Keratinocyte (primary cell): ENCODE data around the gene UNC93A. TPM values are rescaled to one million over a fixed set of nuclear protein-coding genes. Genes with fewer than 3 reads are reported as not detected.

Experiments used
- DNase-seq: peaks from one replicate; pipeline ENCODE4 v3.0.0-alpha.2; 2011; ENCODE audit warnings: low read depth, missing footprints, low spot score
- FAIRE-seq: peaks from 2 replicates; lab custom pipeline; 2011; peaks lifted over from hg19 to GRCh38; lab: Jason Lieb, UNC
- H2AFZ ChIP-seq: 2 replicates; pipeline ENCODE4 v1.6.0; 2012; ENCODE audit warnings: low read length, control low read depth, inconsistent platforms; ENCODE audit not compliant: control insufficient read depth
- H3K27ac ChIP-seq: 2 replicates; pipeline ENCODE4 v1.5.1; 2011; ENCODE audit warnings: low read length; ENCODE audit not compliant: control insufficient read depth, insufficient read depth
- H3K27me3 ChIP-seq: 3 replicates; pipeline ENCODE4 v1.6.0; 2011; ENCODE audit warnings: low read length; ENCODE audit not compliant: control insufficient read depth, insufficient read depth; ENCODE audit errors: extremely low read depth
- H3K36me3 ChIP-seq, 2 experiments: 2 replicates in 1 of 2; 3 replicates in 1 of 2; pipeline ENCODE4 v1.5.1; 2011; ENCODE audit warnings: low read length in 2 of 2, mild to moderate bottlenecking in 1 of 2; ENCODE audit not compliant: control insufficient read depth in 2 of 2, insufficient read depth in 2 of 2; ENCODE audit errors: extremely low read depth in 1 of 2
- H3K4me1 ChIP-seq: 3 replicates; pipeline ENCODE4 v1.5.1; 2011; ENCODE audit warnings: low read length; ENCODE audit not compliant: control insufficient read depth, insufficient read depth; ENCODE audit errors: extremely low read depth
- H3K4me2 ChIP-seq: 3 replicates; pipeline ENCODE4 v1.6.0; 2011; ENCODE audit warnings: low read depth, low read length; ENCODE audit not compliant: control insufficient read depth, insufficient read depth; ENCODE audit errors: extremely low read depth
- H3K4me3 ChIP-seq, 3 experiments: fragments of 200-600 bp in 1 of 3; sonication (generic) in 1 of 3; 2 replicates in 2 of 3; 3 replicates in 1 of 3; pipeline ENCODE4 v1.5.1; 2011 to 2016; ENCODE audit warnings: low read length in 3 of 3, mild to moderate bottlenecking in 3 of 3, control low read depth in 2 of 3, inconsistent platforms in 1 of 3, low read depth in 1 of 3, mixed read lengths in 1 of 3, mixed run types in 1 of 3, moderate library complexity in 1 of 3; ENCODE audit not compliant: control insufficient read depth in 2 of 3, insufficient read depth in 2 of 3; ENCODE audit errors: extremely low read depth in 1 of 3
- H3K79me2 ChIP-seq: 2 replicates; pipeline ENCODE4 v1.6.0; 2012; ENCODE audit warnings: low read length; ENCODE audit not compliant: control insufficient read depth, insufficient read depth
- H3K9ac ChIP-seq: 3 replicates; pipeline ENCODE4 v1.6.0; 2011; ENCODE audit warnings: low read length; ENCODE audit not compliant: control insufficient read depth, insufficient read depth; ENCODE audit errors: extremely low read depth
- H3K9me1 ChIP-seq: 3 replicates; pipeline ENCODE4 v1.6.0; 2011; ENCODE audit warnings: low read length; ENCODE audit not compliant: control insufficient read depth, insufficient read depth; ENCODE audit errors: extremely low read depth
- H3K9me3 ChIP-seq: 2 replicates; pipeline ENCODE4 v1.5.1; 2012; ENCODE audit warnings: low read depth, low read length; ENCODE audit not compliant: control insufficient read depth
- H4K20me1 ChIP-seq: 3 replicates; pipeline ENCODE4 v1.6.0; 2011; ENCODE audit warnings: low read length; ENCODE audit not compliant: control insufficient read depth, insufficient read depth; ENCODE audit errors: extremely low read depth
- EZH2 ChIP-seq: IDR thresholded peaks from one replicate; pipeline ENCODE4 v1.6.1; 2012; ENCODE audit warnings: inconsistent platforms, mild to moderate bottlenecking, low read length, moderate library complexity
- dilution Hi-C: fragments of 300-500 bp; cut with MboI; formaldehyde crosslinking; loops from one replicate; pipeline ENCODE4 v1.7.0; 2020; ENCODE audit warnings: low sequenced_read_pairs; ENCODE audit not compliant: extremely low pct_ligation_motif_present
- polyA plus RNA-seq, 5 experiments: library from polyadenylated mRNA; depleted of rRNA in 3 of 5; stranded (reverse) in 3 of 5; stranded (forward) in 1 of 5; unstranded in 1 of 5; fragments of >200 nt; gene quantifications; 1 replicate in 1 of 5; 2 replicates in 3 of 5; 3 replicates in 1 of 5; pipeline versions ENCODE4 v1.2.1 to v1.2.3, GENCODE V29; 2011 to 2012; ENCODE audit warnings: missing spikeins in 2 of 5, low read depth in 1 of 5, low replicate concordance in 1 of 5
- TF ChIP-seq, protein P1 (sequence below), 3 experiments: IDR thresholded peaks in 1 of 3; conservative IDR thresholded peaks in 1 of 3; optimal IDR thresholded peaks in 1 of 3; 2 replicates in 2 of 3; 3 replicates in 1 of 3; pipeline versions ENCODE3 to v1.5.1; 2011; ENCODE audit warnings: low read length in 3 of 3, mild to moderate bottlenecking in 3 of 3, moderate library complexity in 2 of 3, control low read depth in 1 of 3, inconsistent platforms in 1 of 3; ENCODE audit not compliant: insufficient read depth in 2 of 3; ENCODE audit errors: extremely low read depth in 1 of 3

UNC93A gene
- polyA plus RNA-seq, 1 donor (not counting 4 experiments of a cell fraction or from before 2014, with no cell fraction given), result not detected

GRCh38 chr6:167327391-167327790, 36.3 kb downstream of the UNC93A start:
- Histone ChIP-seq H3K27ac (no peak overlapping the region), H3K4me3 (no peak overlapping the region), H4K20me1 (no peaks in the 10 kb centered on the region), H3K36me3 (no peaks in the 10 kb centered on the region), H3K9me1 (no peaks in the 10 kb centered on the region), H3K4me1 (no peaks in the 10 kb centered on the region), H3K9me3 (no peaks in the 10 kb centered on the region), H3K27me3 (no peaks in the 10 kb centered on the region), H3K4me2 (no peak overlapping the region), H2AFZ (no peak overlapping the region), H3K79me2 (no peaks in the 10 kb centered on the region), H3K9ac (no peak overlapping the region)
- dilution Hi-C loops, result no loop called here
- DNase-seq, result no peak
- FAIRE-seq, result no peak
- no peak for TF ChIP-seq EZH2
- TF ChIP-seq, protein P1, sequence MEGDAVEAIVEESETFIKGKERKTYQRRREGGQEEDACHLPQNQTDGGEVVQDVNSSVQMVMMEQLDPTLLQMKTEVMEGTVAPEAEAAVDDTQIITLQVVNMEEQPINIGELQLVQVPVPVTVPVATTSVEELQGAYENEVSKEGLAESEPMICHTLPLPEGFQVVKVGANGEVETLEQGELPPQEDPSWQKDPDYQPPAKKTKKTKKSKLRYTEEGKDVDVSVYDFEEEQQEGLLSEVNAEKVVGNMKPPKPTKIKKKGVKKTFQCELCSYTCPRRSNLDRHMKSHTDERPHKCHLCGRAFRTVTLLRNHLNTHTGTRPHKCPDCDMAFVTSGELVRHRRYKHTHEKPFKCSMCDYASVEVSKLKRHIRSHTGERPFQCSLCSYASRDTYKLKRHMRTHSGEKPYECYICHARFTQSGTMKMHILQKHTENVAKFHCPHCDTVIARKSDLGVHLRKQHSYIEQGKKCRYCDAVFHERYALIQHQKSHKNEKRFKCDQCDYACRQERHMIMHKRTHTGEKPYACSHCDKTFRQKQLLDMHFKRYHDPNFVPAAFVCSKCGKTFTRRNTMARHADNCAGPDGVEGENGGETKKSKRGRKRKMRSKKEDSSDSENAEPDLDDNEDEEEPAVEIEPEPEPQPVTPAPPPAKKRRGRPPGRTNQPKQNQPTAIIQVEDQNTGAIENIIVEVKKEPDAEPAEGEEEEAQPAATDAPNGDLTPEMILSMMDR (optimal IDR thresholded peaks at IDR 0.05 in 1 of 3, IDR thresholded peaks at IDR 0.05 in 1 of 3, conservative IDR thresholded peaks at IDR 0.05 in 1 of 3; ENCODE audit: extremely low read depth in 1 of 3, insufficient read depth in 2 of 3, low read length in 3 of 3), result no peak

DNA sequence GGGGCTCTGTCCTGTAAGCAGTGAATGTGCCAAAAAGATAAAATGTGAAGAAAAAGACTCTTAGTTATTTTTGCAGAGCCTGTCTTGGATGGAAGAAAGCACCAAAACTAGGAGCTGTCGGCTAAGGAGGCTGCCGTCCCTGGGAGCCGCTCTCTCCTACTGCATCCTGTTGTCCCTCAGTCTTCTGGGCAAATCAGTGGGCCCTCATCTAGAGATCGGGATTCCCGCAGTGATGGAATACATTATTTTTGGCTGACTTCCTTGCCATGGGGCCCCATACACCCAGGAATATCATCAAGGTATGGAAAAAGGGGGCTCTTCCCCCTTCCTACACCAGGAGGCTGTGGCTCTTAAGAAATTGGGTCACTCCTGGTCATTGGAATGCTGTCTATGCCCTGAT, 37.0 kb downstream of the UNC93A start:
- Histone ChIP-seq H4K20me1 (no peaks in the 10 kb centered on the region), H3K27ac (no peak overlapping the region), H2AFZ (no peak overlapping the region), H3K9me3 (no peaks in the 10 kb centered on the region), H3K27me3 (no peaks in the 10 kb centered on the region), H3K36me3 (no peaks in the 10 kb centered on the region), H3K4me2 (no peak overlapping the region), H3K4me3 (no peak overlapping the region), H3K4me1 (no peaks in the 10 kb centered on the region), H3K9ac (no peak overlapping the region), H3K79me2 (no peaks in the 10 kb centered on the region), H3K9me1 (no peaks in the 10 kb centered on the region)
- DNase-seq, result no peak
- dilution Hi-C loops, result no loop called here
- TF ChIP-seq EZH2, result no peak
- TF ChIP-seq, protein P1 (optimal IDR thresholded peaks at IDR 0.05 in 1 of 3, IDR thresholded peaks at IDR 0.05 in 1 of 3, conservative IDR thresholded peaks at IDR 0.05 in 1 of 3; ENCODE audit: extremely low read depth in 1 of 3, insufficient read depth in 2 of 3, low read length in 3 of 3), result no peak
- no peak for FAIRE-seq
